Measurements from ENCODE around the gene SORCS2.

SORCS2 gene

DNA sequence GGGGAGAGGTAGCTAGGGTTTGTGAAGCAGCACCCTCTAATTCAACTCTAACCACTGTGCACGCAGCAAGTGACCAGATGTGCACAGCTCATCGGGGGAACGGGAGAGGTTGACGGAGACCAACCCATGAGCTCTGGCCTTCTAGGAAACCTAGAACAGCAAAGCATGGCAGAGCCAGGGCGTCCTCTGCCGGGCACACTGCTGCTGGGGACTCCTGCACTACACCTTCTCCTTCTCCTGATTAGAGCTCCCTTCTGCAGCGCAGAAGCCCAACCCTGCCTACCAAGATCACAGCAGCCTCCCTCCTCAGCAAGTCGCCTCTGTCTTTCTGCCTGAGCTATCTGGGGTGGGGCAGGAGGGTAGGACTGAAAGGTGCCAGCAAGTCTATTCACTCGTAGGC is 494.7 kb downstream of the SORCS2 start:
- DNase-seq (ENCODE audit: low read depth in 2 of 2): no peak

DNA sequence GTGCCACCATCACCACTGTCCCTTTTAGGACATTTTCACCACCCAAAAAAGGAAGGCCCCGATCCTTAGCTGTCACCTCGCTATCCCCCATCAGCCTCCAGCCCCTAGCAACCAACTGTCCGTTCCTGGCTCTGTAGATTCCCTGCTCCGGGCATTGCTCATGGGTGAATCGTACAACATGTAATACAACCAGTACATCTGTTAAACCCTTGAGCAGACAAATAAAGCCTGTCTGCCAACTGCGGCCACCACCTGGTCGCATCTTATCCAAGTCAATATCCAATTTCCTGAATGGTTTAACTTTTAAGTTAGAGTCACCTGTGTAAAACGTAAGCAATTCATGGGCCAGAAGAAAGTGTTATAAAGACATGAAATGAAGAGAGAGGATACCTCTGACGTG is 495.5 kb downstream of the SORCS2 start:
- DNase-seq (ENCODE audit: low read depth in 2 of 2): no peak

DNA sequence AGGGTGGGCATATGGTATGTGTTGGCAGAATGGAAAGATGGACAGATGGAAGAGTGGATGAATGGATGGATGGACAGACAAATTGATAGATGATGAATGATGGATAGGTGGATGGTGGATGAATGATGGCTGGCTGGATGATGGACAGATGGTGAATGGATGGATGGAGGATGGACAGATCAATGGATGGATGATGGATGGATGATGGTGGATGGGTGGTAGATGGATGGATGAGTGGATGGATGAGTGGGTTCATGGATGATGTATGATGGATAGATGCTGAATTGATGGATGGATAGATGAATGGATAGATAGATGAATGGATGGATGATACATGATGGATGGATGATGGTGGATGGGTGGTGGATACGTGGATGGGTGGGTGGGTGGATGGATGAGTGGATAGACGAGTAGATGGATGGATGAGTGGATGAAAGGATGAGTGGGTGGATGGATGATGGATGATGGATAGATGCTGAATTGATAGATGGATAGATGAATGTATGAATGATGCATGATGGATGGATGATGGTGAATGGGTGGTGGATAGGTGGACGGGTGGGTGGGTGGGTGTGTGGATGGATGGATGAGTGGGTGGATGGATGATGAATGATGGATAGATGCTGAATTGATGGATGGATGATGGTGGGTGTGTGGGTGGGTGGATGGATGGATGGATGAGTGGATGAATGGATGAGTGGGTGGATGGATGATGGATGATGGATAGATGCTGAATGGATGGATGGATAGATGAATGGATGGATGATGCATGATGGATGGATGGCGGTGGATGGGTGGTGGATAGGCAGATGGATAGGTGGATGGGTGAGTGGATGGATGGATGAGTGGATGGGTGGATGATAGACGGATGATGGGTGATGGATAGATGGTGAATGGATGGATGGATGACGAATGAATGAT is 497.7 kb downstream of the SORCS2 start:
- DNase-seq (ENCODE audit: low read depth in 2 of 2): no peak

DNA sequence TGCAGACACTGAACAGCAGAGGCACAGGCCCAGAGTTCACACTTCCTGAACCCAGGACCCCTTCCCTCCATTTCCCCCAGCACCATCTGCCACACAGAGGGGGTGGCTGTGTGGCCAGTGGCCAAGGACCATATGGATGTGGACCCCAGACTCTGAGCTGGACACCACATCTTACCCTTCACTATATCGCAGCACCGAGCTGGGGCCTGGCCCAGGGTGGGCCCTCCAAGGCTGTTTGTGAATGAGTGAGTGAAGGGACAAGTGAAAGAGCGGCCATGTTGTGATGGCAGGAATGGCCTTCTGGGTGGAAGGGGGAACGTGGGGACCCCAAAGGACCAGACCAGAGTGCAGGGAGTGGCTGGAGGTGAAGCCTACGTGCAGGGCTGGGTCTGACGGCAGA is 498.7 kb downstream of the SORCS2 start:
- no peak for DNase-seq (ENCODE audit: low read depth in 2 of 2)

DNA sequence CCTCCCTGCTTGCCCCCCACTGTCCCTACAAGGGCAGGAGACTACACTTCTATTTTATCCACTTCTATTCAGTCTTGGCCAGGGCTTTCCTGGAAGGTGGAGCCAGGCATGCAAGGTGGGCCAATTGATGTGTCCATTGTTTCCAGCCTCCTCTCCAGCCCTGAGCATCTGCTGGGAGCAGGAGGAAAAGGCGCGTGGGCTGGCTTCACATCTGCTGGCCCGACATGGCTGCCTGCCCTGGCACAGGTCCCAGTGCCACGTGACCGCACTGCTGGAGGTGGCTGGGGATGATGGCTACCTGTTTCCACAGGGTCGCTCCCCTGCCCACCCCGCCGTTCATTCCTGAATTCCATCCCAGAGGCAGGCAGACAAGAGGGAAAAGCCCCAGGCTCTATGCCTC is 499.6 kb downstream of the SORCS2 start:
- no peak for DNase-seq (ENCODE audit: low read depth in 2 of 2)

DNA sequence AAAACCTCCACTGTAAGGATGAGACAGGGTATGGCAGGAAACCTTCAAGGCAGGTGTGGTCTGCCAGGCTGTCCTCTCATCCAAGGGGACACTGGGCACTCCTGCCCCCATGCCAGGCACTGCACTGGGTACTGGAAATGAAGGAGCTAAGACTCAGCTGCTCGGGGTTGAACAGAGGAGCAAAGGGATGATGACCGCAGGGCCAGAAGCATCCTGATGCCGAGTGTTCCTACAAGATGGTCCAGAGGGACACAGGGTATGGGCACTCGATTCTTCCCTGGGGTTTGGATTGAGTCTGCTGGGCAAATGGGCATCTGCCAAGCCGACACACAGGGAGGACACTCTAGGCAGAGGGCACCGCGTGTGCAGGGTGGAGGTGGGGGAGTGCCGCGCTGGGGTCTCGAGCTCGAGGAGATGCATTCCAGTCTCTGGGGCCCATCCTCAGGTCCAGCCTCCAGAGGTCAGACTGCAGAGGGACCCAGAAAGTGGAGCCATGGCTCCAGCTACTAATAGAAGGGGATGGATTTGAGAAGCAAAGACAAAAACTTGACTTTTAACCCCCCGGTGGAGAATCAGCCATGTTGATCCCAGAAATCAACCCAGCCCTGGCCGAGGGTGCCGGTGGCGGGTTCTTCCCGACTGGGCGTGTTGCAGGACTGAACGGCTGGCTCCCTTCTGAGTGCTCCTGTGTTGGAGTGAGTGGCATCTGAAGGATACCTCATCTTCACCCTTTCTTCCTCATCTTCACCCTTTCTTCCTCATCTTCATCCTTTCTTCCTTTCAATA is 500.3 kb downstream of the SORCS2 start:
- no peak for DNase-seq (ENCODE audit: low read depth in 2 of 2)

DNA sequence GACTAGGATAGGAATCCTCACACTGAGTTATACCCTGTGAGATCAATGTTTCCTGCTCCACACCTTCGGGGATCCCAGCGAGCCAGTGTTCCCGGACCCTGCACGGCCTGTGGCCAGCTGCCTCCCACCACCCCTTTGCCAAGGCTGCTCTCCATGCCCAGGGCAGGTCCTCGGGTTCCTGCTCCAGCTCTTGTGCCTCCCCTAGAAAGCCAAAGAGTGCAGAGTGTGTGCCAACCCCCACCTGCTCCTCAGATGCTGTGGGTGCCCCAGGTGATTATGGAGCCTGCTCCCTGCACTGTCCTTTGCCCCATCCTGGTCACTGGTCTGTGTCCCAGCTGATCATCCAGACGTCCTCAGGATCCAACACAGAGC is 500.9 kb downstream of the SORCS2 start:
- DNase-seq (ENCODE audit: low read depth in 2 of 2): no peak

DNA sequence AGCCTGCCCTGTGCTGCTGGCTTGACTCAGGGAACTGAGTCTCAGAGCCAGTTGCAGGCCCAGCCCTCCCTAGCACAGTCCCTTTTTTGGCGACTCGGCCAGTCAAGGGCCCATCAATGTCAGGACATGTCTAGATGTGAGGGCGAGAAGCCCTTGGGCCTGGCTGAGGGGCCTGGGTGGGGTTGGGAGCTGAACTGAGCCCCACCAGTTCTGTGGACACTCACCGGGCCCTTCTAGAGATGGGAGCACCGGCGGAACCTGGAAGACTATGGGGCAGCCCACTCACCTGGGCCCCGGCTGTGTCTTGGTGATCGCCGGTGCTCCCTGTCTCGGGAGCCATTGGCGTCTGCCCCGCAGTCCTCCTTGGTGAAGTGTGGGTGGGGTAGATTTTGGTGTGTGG is 501.4 kb downstream of the SORCS2 start:
- no peak for DNase-seq (ENCODE audit: low read depth in 2 of 2)

DNA sequence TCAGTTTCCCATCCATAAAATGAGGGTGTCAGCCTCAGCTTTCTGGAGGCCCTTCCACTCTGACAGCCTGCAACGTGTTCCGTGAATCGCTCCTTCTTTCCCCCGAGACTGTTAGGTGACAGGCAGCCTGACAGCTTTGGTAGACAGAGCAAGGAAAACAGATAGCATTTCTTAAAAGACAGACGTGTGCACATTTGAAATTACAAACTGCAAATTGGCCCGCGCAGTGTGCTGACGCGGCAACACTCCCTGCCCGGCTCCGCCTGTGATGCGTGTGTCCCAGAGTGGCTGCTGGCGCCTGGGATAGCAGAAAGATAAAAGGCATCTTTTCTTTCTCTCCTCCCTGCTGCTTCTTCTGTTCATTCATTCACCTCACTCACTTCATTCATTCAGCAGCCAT is 502.0 kb downstream of the SORCS2 start:
- no peak for DNase-seq (ENCODE audit: low read depth in 2 of 2)

DNA sequence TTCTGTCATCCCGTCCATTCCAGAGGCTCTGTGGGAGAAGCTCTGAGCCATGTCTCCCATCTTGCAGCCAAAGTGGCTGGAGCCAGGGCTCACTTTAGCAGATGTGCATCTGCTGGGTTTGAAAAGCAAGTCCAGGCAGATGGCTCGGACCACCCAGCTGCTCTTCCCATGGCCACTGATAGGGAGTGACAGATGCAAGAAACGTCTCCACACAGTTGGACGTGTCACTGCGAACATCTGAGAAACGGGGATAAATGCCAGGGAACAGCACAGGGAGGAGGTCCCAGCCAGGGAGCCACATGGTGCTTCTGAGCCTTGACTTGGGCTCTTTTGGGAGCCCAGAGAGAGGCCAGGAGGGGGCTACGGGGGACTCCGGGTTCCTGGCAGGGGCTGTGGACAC is 505.0 kb downstream of the SORCS2 start:
- DNase-seq (ENCODE audit: low read depth in 2 of 2): no peak

DNA sequence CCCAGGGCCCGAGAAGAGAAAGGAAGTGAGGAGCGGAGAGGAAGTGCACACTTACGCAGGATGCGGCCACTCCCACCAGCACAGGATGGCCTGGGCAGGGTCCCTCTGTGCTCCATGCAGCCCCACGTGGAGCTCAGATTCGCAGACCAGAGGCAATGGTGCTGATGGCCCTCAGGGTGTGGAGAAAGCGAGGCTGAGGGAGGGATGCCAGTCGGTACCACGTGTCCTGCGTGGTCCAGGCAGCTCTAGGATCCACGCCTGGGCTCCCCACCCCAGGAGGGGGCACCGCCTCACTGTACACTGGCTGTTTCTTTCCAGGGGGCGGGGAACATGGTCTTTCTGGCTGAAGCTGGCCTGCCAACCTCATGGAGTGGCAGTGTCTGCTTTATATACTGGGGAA is 505.5 kb downstream of the SORCS2 start:
- DNase-seq (ENCODE audit: low read depth in 2 of 2): no peak

DNA sequence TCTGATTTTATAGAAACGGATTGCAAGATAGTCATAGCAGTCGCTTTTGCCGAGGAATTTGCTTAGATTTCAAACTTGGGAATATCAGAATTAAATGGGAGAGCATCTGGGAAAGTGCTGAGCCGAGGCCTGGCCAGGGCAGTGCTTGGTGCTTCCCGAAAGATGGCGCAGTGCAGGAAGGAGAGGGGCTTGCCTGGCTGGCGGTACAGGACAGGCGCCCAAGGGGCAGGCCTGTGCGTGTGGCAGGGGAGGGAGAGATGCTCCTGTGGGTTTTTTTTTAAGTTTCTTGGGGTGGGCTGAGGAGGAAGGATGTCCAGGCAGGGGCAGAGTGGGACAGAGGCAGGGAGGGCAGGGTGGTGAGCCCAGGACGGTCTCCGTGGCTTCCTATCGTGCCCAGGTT is 506.2 kb downstream of the SORCS2 start:
- DNase-seq (ENCODE audit: low read depth in 2 of 2): no peak

DNA sequence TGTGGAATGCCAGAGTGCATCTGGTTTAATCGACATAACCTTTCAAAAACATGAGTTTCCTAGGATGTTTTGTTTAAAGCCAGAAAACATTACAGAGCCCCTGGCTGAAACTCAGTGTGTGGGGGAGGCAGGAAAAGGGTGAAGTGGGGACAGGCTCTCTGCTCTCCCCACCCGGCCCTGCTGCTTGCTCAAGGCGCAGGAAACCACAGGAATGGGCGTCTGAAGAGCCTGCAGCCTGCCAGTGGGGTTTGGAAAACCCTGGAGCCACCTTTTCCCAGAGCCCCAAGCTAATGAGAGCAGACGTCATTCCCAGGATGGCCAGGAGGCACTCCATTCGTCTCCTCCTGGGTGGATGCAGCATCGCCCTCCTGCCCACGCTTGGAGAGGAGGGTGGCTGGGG is 506.7 kb downstream of the SORCS2 start:
- no peak for DNase-seq (ENCODE audit: low read depth in 2 of 2)

DNA sequence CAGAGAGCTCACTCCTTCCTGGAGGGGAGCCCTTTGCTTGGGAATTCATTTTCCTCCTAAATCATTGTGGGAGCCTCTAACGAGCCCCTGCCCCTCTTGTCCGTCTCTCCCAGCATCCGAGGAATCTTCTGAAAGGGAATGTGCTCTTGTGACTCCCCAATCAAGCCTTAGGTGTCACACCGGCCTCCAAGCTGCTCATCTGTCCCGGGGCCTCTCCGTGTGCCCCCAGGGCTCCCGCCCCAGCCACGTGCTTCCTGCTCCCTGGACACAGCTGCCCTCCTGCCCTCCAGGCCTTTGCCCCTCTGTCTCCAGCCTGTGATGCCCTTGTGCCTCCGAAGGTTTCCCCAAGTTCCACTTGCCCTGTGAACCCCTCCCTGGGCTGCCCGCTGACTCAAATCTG is 507.5 kb downstream of the SORCS2 start:
- no peak for DNase-seq (ENCODE audit: low read depth in 2 of 2)

DNA sequence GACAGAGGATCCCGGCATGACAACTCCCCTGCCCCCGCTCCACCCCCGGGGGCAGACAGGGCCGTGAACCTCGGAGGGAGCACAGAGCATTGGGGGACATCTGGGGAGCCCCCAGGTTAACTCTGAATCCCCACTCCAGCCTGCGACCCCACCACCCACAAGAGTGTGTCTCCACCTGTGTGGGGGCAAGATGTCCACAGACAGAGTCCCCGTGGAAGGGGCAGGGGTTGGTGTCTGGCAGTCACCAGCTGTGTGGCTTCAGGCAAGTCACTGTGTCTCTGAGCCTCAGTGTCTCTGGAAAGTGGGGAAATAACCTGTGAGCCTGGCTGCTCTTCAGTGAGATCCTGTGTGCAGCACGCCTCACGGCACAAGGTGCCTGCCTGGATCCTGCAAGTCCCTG is 508.3 kb downstream of the SORCS2 start:
- no peak for DNase-seq (ENCODE audit: low read depth in 2 of 2)

DNA sequence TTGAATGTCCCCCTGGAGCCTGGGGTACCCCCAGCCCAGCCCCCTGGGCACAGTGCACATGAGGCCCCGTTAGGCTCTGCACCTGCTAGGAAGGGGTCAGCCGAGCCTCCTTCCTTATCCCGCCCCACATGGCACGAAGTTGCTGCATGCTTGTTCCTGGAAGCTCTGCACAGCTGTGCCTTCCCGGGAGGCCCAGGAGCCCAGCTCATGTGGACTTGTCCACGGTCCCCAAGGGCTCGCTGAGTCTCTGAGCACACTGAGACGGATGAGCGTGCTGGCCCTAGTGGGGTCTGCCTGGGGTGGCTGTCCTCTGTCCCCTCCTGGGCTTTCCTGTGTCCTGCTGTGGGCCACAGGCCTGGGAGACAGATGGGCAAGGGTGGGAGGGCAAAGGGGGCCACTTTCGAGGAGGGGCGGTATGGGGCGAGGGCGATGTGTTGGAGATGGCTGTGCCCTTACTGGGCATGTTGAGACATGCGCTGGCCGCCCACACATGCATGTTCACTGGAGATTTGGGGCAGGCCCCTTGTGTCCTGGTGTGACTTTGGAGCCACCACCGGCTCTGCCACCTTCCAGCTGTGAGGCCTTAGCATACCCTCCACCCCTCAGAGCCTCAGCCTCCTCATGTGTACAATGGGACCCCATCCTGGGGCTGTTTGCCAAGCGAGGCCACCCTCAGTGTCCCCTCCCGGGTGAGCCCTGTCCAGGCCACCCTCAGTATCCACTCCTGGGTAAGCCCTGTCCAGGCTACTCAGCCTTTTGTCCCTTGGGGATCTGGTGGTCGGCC is 509.7 kb downstream of the SORCS2 start:
- no peak for DNase-seq (ENCODE audit: low read depth in 2 of 2)

DNA sequence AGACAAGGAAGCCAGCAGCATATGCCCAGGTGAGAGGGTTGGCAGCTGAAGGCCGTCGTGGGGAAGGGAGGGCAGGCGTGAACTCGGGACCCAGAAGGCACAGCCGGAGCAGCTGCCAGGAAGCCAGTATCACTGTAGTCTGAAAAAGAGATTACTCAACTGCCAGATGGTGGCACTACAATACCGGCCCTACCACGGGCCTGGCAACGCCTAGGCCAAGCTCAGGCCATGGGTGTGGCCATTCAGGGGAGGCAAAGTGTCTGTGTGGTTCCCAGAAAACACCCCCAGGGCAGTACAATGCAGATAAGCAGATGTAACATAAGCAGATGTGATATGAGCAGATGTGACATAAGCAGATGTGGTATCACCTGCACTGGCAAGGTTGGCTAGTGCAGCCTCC is 511.4 kb downstream of the SORCS2 start:
- no peak for DNase-seq (ENCODE audit: low read depth in 2 of 2)

DNA sequence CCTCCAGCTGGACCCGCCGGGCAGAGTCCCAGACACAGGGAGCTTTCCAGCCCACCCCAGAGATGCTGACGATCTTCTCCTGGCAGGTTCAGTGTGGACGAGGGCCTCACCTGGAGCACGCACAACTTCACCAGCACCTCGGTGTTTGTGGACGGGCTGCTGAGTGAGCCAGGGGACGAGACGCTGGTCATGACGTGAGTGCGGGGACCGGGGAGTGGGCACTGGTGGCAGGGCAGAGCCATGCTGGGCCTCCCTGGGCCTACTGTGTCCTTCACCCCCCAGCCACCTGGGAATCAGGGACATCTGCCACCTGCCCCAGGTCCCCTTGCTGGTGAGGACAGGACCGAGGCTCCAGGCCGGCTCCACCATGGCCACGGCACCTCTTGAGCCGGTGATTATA is 511.8 kb downstream of the SORCS2 start:
- no peak for DNase-seq (ENCODE audit: low read depth in 2 of 2)

DNA sequence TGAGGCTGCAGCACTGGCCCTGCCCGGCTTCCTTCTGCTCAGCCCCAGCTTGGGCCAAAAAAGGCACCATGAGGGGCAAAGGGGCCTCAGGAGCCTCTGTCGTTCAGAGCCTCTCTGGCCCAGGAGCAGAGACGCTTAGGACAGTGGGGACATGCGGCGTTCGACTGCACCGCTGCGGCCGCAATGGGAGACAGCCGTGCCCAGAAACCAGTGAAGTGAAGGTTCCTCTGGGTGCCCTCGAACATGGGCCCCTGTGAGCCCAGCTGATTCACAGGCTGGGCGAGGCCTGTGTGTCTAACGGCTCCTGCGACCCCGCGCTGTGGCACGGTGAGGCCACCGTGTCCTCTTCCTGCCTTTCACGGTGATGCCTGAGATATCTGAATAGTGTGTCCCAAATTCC is 512.3 kb downstream of the SORCS2 start:
- no peak for DNase-seq (ENCODE audit: low read depth in 2 of 2)

DNA sequence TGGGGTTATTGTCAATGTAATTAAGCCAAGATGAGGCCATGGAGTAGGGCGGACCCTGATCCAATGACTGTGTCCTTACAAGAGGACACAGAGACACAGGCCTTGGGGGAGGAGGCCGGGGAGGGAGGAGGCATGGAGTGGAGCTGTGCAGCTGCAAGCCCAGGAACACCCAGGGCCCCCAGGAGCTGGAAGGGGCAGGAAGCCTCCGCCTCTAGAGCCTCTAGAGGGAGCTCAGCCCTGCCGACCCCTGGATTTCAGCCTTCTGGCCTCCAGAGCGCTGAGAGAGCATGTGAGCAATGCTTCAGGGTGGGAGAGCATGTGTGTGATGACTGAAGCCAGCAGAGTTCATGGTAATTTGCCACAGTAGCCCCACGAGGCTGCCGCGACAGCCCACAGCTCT is 512.7 kb downstream of the SORCS2 start:
- DNase-seq (ENCODE audit: low read depth in 2 of 2): no peak

DNA sequence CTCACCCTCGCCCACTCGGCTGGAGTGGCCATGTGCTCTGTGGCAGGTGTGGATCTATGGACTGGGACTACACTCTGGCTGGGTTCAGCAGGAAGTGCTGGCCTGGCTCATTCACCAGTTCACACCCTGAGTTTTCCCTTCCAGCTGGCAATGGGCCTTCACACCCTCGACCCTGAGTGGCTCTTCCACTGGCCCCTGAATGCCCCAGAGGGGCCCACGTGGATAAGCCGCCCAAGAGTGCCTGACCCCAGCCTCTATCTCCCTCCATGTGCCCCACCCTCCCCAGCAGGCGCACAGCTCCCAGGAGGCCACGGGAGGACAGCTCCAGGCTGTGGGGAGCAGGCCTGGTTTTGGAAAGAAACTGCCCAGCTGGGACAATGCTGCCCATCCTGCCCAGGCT is 513.3 kb downstream of the SORCS2 start:
- DNase-seq (ENCODE audit: low read depth in 2 of 2): no peak

DNA sequence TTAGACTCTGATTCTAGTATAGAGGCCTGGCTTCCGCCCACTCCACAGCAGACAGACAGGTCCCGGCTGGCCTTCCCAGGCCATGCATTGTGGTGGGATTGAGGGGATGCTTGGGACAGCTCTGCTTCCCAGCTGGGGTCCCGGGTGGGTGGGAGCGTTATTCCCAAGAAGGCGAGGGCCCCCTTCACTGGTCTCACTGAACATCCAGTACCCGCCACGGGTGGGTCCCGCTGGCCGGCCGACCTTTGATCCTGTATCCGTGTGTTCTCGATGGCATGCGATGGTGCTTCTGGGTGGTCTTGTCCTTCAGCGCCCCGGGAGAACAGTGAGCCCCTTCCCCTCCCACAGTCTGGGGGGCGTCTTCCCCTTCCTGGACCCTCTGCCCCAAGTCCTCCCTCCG is 515.9 kb downstream of the SORCS2 start:
- DNase-seq (ENCODE audit: low read depth in 2 of 2): no peak
